GM18517 (cell line): ENCODE results near the gene E2F8.

ENCODE experiments used
- ATAC-seq: cut with Tn5 transposase; IDR thresholded peaks from one replicate; pipeline ENCODE4 v1.9.1; 2021; ENCODE audit warnings: mild to moderate bottlenecking, moderate library complexity; ENCODE audit not compliant: unreplicated experiment

Gene E2F8

GRCh38 chr11:19253153-19253745 is 12.5 kb upstream of the E2F8 start:
- ATAC-seq, result no peak

- ATAC-seq, result no peak
Measured at GRCh38 chr11:19252394-19253152, 11.8 kb upstream of the E2F8 start.

GRCh38 chr11:19251577-19251976 is 10.8 kb upstream of the E2F8 start:
- ATAC-seq, result no peak

GRCh38 chr11:19246816-19247215 is 6.1 kb upstream of the E2F8 start:
- no peak for ATAC-seq

GRCh38 chr11:19245351-19245750 is 4.6 kb upstream of the E2F8 start:
- ATAC-seq, result no peak

- ATAC-seq, result no peak
Measured at GRCh38 chr11:19244621-19245020, 3.9 kb upstream of the E2F8 start.

- no peak for ATAC-seq
Measured at GRCh38 chr11:19244084-19244483, 3.3 kb upstream of the E2F8 start.

GRCh38 chr11:19243613-19244012 is 2.9 kb upstream of the E2F8 start:
- ATAC-seq, result no peak

GRCh38 chr11:19243143-19243542 is 2.4 kb upstream of the E2F8 start:
- no peak for ATAC-seq

- ATAC-seq, result no peak
Measured at GRCh38 chr11:19242179-19242932, 1.6 kb upstream of the E2F8 start.

- peak; percentile 36 for ATAC-seq
Measured at GRCh38 chr11:19241260-19242178, 774 bp upstream of the E2F8 start.

- no peak for ATAC-seq
Measured at GRCh38 chr11:19239039-19239438, 1.7 kb downstream of the E2F8 start.

GRCh38 chr11:19237813-19238212 is 2.9 kb downstream of the E2F8 start:
- no peak for ATAC-seq

- ATAC-seq, result no peak
Measured at GRCh38 chr11:19237381-19237780, 3.4 kb downstream of the E2F8 start.

- no peak for ATAC-seq
Measured at GRCh38 chr11:19234231-19234817, 6.4 kb downstream of the E2F8 start.

- ATAC-seq, result no peak
Measured at GRCh38 chr11:19232910-19233503, 7.7 kb downstream of the E2F8 start.

GRCh38 chr11:19229671-19230070 is 11.1 kb downstream of the E2F8 start:
- no peak for ATAC-seq

- no peak for ATAC-seq
Measured at GRCh38 chr11:19228968-19229367, 11.8 kb downstream of the E2F8 start.

- no peak for ATAC-seq
Measured at GRCh38 chr11:19226378-19227195, 14.2 kb downstream of the E2F8 start.
